Pancreas (tissue), 10 donors: ENCODE results near the gene CEP95. TPM values are rescaled to one million over a fixed set of nuclear protein-coding genes. Genes with fewer than 3 reads are reported as not detected.

ENCODE experiments used
- ATAC-seq, 4 donors: fragments of 200-7000 bp; cut with Tn5 transposase; one replicate each; pipeline versions ENCODE4 v1.8.0 to v1.9.1; 2020; ENCODE audit warnings: mild to moderate bottlenecking in 4 of 4, moderate library complexity in 4 of 4
- DNase-seq, 6 donors: peaks; one replicate each; pipeline ENCODE4 v3.0.0-alpha.2; 2020
- FAIRE-seq: peaks from 2 replicates; lab custom pipeline; 2012; peaks lifted over from hg19 to GRCh38; lab: Jason Lieb, UNC
- H3K27ac ChIP-seq, 4 donors: fragments of 200-600 bp; sonication (generic); 1 replicate in 3 of 4; 2 replicates in 1 of 4; pipeline versions ENCODE4 v1.5.0 to v1.8.0; 2020
- H3K27me3 ChIP-seq, 4 donors: fragments of 200-600 bp; one replicate each; pipeline ENCODE4 v1.8.0; 2021
- H3K36me3 ChIP-seq, 3 donors: fragments of 200-600 bp; sonication (generic) in 1 of 3; one replicate each; pipeline versions ENCODE4 v1.5.0 to v1.8.0; 2020 to 2021
- H3K4me1 ChIP-seq, 3 donors: fragments of 200-600 bp; one replicate each; pipeline ENCODE4 v1.8.0; 2021
- H3K4me3 ChIP-seq, 4 donors: fragments of 200-600 bp; sonication (generic) in 2 of 4; one replicate each; pipeline versions ENCODE4 v1.5.0 to v1.8.0; 2020 to 2021
- H3K9me3 ChIP-seq, 4 donors: fragments of 200-600 bp; one replicate each; pipeline ENCODE4 v1.8.0; 2021
- WGBS, 2 donors: extraction: QIAGEN DNeasy Blood & Tissue Kit; methylation state at CpG; one replicate each; pipeline ENCODE4 v1.1.7; 2013; 5-methylcytosine and 5-hydroxymethylcytosine counted together
- intact Hi-C, 3 donors: fragments of 100-400 bp; cut with DNase I; formaldehyde crosslinking; loops; one replicate each; pipeline versions ENCODE4 v1.11.1 to v1.14.2; 2022
- polyA plus RNA-seq, 2 donors: library from polyadenylated mRNA; stranded (reverse); fragments of 200-250 nt; gene quantifications; one replicate each; pipeline ENCODE4 v1.2.3, GENCODE V29; 2013
- total RNA-seq, 6 donors: library from RNA; stranded (reverse); fragmentation: NEBNext Ultra II Directional in 4 of 6; extraction: Animal tissue kit (Norgen Biotek cat#: 25700) in 4 of 6; gene quantifications; one replicate each; pipeline versions ENCODE4 v1.2.1 to v1.2.4, GENCODE V29; 2021 to 2023
- TF ChIP-seq, protein P1 (sequence below), 4 donors: fragments of 200-600 bp; sonication (generic) in 3 of 4; IDR thresholded peaks; one replicate each; pipeline versions ENCODE4 v1.5.0 to v1.8.0; 2021; ENCODE audit warnings: antibody characterized with exemption in 4 of 4
- donor health status: healthy with polysubstance abuse.
- donor health status: DM: no; HTN: no; CAD: no; lungs with moderate emphysema.
- donor health status: DM: no; HTN: no; CAD: no.
- donor health status: control.
- donor health status: control.
- donor health status: Bipolar disorder and iron deficiency.
- donor health status: DM: yes; HTN: yes; CAD: no.
- donor health status: DM: no; HTN: no; CAD: no.
- donor health status: DM: no; HTN: no; CAD: no.
- donor health status: DM: yes; HTN: yes; CAD: no.

CEP95 gene
- total and polyA plus RNA-seq, 8 donors = 10.0 to 80.8 (median 21.7) TPM

DNA sequence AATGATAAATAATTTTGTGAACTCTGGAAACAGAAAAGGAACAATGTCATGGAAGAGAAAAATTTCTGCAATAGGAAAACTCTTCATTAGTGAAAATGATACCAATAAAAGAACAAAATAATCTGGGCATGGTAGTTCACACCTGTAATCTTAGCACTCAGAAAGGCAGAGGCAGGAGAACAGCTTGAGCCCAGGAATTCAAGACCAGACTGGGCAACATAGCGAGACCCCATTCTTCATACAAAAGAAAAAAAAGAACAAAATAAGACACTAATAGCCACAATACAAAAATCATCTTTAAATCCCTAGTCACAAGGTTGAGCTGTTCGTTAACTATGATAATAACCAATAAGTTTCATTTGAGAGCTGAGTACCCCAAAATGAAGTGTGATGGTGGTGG, 18.5 kb upstream of the CEP95 start:
- ATAC-seq (no peak), DNase-seq (no peak), FAIRE-seq (no peak)
- intact Hi-C loops = no loop called here
- WGBS, 2 donors = 94 to 97% methylated on average over 2 of the region's 2 CpGs
- Histone ChIP-seq H3K4me3 (no peak overlapping the region), H3K9me3 (no peaks in the 10 kb centered on the region), H3K27me3 (no peaks in the 10 kb centered on the region), H3K27ac (no peak overlapping the region), H3K36me3 (peaks cover 0 to 19% (median 0%) of the 10 kb centered on the region in 3 donors), H3K4me1 (no peaks in the 10 kb centered on the region)
- TF ChIP-seq, protein P1, sequence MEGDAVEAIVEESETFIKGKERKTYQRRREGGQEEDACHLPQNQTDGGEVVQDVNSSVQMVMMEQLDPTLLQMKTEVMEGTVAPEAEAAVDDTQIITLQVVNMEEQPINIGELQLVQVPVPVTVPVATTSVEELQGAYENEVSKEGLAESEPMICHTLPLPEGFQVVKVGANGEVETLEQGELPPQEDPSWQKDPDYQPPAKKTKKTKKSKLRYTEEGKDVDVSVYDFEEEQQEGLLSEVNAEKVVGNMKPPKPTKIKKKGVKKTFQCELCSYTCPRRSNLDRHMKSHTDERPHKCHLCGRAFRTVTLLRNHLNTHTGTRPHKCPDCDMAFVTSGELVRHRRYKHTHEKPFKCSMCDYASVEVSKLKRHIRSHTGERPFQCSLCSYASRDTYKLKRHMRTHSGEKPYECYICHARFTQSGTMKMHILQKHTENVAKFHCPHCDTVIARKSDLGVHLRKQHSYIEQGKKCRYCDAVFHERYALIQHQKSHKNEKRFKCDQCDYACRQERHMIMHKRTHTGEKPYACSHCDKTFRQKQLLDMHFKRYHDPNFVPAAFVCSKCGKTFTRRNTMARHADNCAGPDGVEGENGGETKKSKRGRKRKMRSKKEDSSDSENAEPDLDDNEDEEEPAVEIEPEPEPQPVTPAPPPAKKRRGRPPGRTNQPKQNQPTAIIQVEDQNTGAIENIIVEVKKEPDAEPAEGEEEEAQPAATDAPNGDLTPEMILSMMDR (IDR thresholded peaks at IDR 0.05) = no peak

DNA sequence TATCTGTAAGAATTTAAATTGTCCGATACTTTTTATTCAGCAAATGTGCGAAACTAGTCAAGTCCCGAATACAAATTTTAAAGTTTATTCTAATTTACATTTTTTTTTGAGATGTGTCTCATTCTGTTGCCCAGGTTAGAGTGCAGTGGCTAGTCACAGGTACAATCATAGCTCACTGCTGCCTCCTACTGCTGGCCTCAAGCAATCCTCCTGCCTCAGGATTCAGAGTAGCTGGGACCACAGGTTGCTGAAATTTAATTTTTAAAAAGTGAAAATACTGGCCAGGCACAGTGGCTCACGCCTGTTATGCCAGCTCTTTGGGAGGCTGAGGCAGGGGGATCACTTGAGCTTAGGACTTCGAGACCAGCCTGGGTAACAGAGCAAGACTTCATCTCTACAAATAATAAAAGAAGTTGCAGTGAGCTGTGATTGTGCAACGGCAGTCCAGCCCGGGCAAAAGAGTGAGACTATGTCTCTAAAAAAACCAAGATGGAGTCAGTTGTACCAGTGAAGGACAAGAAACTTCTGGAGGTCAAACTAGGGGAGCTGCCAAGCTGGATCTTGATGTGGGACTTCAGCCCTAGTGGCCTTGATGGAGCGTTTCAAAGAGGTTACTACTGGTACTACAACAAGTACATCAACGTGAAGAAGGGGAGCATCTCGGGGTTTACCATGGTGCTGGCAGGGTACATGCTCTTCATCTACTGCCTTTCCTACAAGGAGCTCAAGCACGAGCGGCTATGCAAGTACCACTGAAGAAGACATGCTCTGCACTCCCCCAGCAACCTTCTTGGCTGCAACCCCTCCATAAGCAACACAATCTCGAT, 15.5 kb upstream of the CEP95 start:
- no peaks in the 10 kb centered on the region for H3K9me3 ChIP-seq
- DNase-seq (no peak), ATAC-seq (peak in 3 of 4 donors; percentile 56 to 65 (median 62)), FAIRE-seq (no peak)
- no peaks in the 10 kb centered on the region for H3K27me3 ChIP-seq
- peaks cover 0 to 18% (median 8%) of the 10 kb centered on the region in 3 donors for H3K4me1 ChIP-seq
- H3K27ac ChIP-seq = no peak overlapping the region
- intact Hi-C loops = no loop called here
- H3K36me3 ChIP-seq = peaks cover 0 to 15% (median 0%) of the 10 kb centered on the region in 3 donors
- H3K4me3 ChIP-seq = no peak overlapping the region
- TF ChIP-seq, protein P1 (IDR thresholded peaks at IDR 0.05) = peak in 1 of 4 donors; percentile 14
- 89 to 91% methylated on average over 13 of the region's 13 CpGs for whole genome bisulfite sequencing, 2 donors

GRCh38 chr17:64491994-64492393, 14.8 kb upstream of the CEP95 start:
- H3K27ac ChIP-seq = no peak overlapping the region
- H3K27me3 ChIP-seq = no peaks in the 10 kb centered on the region
- TF ChIP-seq, protein P1 (IDR thresholded peaks at IDR 0.05) = no peak
- DNase-seq (no peak), FAIRE-seq (no peak), ATAC-seq (no peak)
- intact Hi-C loops = no loop called here
- peaks cover 0 to 18% (median 8%) of the 10 kb centered on the region in 3 donors for H3K4me1 ChIP-seq
- 86 to 88% methylated on average over 3 of the region's 3 CpGs for WGBS, 2 donors
- H3K4me3 ChIP-seq = no peak overlapping the region
- H3K9me3 ChIP-seq = no peaks in the 10 kb centered on the region
- H3K36me3 ChIP-seq = peaks cover 0 to 15% (median 0%) of the 10 kb centered on the region in 3 donors

DNA sequence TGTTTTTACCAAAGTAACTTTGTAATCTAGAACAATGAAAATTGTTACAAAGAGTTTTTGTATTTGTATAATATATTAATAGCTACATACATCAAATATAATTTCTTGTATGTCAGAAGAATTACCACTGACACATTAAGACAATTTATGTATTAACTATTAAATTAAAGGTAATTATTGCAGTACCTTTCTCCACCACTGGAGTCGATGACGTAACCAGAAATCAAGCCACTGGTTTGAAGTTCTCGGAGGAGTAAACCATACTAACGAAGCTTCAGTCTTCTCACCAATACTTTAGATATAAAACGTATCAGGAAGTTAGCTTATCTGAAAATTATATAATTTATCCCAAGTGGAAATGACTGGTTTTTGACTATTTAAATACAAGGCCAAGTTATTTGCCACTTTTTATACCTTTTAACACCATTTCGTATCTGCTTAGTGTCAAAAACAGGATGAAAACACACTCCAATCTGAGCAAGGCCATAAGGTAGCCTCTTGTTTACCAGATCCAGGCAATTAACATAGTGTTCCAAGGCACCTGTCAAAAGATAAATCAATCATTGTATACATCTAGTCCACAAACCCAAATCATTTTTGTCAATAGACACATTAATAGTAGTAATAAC, 14.2 kb upstream of the CEP95 start:
- Histone ChIP-seq H3K27ac (no peak overlapping the region), H3K4me3 (no peak overlapping the region), H3K4me1 (peaks cover 0 to 23% (median 12%) of the 10 kb centered on the region in 3 donors), H3K27me3 (no peaks in the 10 kb centered on the region), H3K9me3 (no peaks in the 10 kb centered on the region), H3K36me3 (peaks cover 0 to 15% (median 0%) of the 10 kb centered on the region in 3 donors)
- DNase-seq (no peak), FAIRE-seq (no peak), ATAC-seq (no peak)
- intact Hi-C loops = no loop called here
- TF ChIP-seq, protein P1 (IDR thresholded peaks at IDR 0.05) = peak in 3 of 4 donors; percentile 17 to 41 (median 38)
- WGBS, 2 donors = 83 to 85% methylated on average over 6 of the region's 6 CpGs
